ENCODE measurements around the gene TBC1D4. TPM values are rescaled to one million over a fixed set of nuclear protein-coding genes. Genes with fewer than 3 reads are reported as not detected.

TBC1D4 gene
- total RNA-seq, 2 donors from 2014 or later: 16.7 to 27.9 TPM

DNA sequence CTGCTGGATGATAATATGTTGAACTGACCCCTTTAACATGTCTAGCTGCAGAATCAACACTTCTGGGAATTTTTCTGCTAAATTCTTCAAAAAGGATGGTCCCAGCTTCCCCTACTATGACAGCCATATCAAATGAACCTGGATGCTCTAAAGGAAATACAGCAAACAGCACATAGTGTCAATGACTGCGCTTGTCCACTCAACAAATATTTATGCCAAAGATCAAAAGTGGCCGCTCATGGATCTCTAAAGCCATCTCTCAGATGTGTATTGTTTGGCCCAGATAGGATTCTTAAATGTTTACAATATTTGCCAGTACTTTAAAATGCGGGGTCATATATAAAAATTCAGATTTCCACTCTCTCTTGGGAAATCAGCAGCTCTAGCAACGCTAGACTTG is 3.3 kb downstream of the TBC1D4 start:
- TF ChIP-seq, protein P1, sequence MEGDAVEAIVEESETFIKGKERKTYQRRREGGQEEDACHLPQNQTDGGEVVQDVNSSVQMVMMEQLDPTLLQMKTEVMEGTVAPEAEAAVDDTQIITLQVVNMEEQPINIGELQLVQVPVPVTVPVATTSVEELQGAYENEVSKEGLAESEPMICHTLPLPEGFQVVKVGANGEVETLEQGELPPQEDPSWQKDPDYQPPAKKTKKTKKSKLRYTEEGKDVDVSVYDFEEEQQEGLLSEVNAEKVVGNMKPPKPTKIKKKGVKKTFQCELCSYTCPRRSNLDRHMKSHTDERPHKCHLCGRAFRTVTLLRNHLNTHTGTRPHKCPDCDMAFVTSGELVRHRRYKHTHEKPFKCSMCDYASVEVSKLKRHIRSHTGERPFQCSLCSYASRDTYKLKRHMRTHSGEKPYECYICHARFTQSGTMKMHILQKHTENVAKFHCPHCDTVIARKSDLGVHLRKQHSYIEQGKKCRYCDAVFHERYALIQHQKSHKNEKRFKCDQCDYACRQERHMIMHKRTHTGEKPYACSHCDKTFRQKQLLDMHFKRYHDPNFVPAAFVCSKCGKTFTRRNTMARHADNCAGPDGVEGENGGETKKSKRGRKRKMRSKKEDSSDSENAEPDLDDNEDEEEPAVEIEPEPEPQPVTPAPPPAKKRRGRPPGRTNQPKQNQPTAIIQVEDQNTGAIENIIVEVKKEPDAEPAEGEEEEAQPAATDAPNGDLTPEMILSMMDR (IDR thresholded peaks at IDR 0.05): no peak
- H3K27me3 ChIP-seq: no peaks in the 10 kb centered on the region
- no peak overlapping the region for H3K9ac ChIP-seq (ENCODE audit: low read depth in 2 of 2, low read length in 2 of 2)
- H3K36me3 ChIP-seq: no peaks in the 10 kb centered on the region
- no peaks in the 10 kb centered on the region for H3K9me3 ChIP-seq
- H3K27ac ChIP-seq: no peak overlapping the region
- H3K4me1 ChIP-seq: no peaks in the 10 kb centered on the region
- intact Hi-C loops (cut with DNase I): no loop called here
- no peak for DNase-seq
- H3K4me3 ChIP-seq: no peak overlapping the region

- Histone ChIP-seq H3K4me1 (no peaks in the 10 kb centered on the region), H3K9me3 (no peaks in the 10 kb centered on the region), H3K4me3 (no peak overlapping the region), H3K27ac (no peak overlapping the region), H3K27me3 (no peaks in the 10 kb centered on the region), H3K9ac (ENCODE audit: low read depth in 2 of 2, low read length in 2 of 2) (no peak overlapping the region), H3K36me3 (no peaks in the 10 kb centered on the region)
- TF ChIP-seq, protein P1 (IDR thresholded peaks at IDR 0.05): no peak
- DNase-seq: no peak
- intact Hi-C loops (cut with DNase I): no loop called here
Observed at GRCh38 chr13:75474956-75475355, 7.0 kb downstream of the TBC1D4 start.

DNA sequence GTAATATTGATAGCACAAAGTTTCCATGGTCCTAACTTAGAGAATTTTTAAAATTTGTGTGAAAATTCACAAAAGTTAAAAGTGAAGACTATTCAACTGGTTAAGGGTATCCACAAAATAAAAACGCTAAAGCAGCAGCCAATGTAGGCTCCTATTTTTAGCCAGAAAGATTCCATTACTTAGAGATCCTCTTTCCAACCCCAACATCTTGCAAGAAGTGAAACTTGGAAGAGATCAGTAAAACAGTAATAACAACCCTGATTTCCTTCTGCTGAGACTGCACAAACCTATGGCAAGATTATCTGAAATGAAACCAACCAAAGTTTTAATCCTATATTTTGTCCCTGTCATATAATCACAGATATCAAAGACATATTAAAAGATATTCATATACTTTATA is 8.5 kb downstream of the TBC1D4 start:
- H3K4me1 ChIP-seq: no peaks in the 10 kb centered on the region
- no peaks in the 10 kb centered on the region for H3K9me3 ChIP-seq
- no peaks in the 10 kb centered on the region for H3K27me3 ChIP-seq
- no peak overlapping the region for H3K27ac ChIP-seq
- no peak overlapping the region for H3K4me3 ChIP-seq
- DNase-seq: no peak
- H3K9ac ChIP-seq (ENCODE audit: low read depth in 2 of 2, low read length in 2 of 2): no peak overlapping the region
- TF ChIP-seq, protein P1 (IDR thresholded peaks at IDR 0.05): no peak
- intact Hi-C loops (cut with DNase I): no loop called here
- H3K36me3 ChIP-seq: no peaks in the 10 kb centered on the region

GRCh38 chr13:75470676-75471075 is 11.3 kb downstream of the TBC1D4 start:
- intact Hi-C loops (cut with DNase I): no loop called here
- no peaks in the 10 kb centered on the region for H3K27me3 ChIP-seq
- H3K27ac ChIP-seq: no peak overlapping the region
- no peaks in the 10 kb centered on the region for H3K4me1 ChIP-seq
- TF ChIP-seq, protein P1 (IDR thresholded peaks at IDR 0.05): no peak
- no peak overlapping the region for H3K4me3 ChIP-seq
- DNase-seq: no peak
- H3K36me3 ChIP-seq: no peaks in the 10 kb centered on the region
- no peaks in the 10 kb centered on the region for H3K9me3 ChIP-seq
- no peak overlapping the region for H3K9ac ChIP-seq (ENCODE audit: low read depth in 2 of 2, low read length in 2 of 2)

- intact Hi-C loops (cut with DNase I): no loop called here
- Histone ChIP-seq H3K4me3 (no peak overlapping the region), H3K27me3 (no peaks in the 10 kb centered on the region), H3K9me3 (no peaks in the 10 kb centered on the region), H3K36me3 (no peaks in the 10 kb centered on the region), H3K4me1 (no peaks in the 10 kb centered on the region), H3K27ac (no peak overlapping the region), H3K9ac (ENCODE audit: low read depth in 2 of 2, low read length in 2 of 2) (no peak overlapping the region)
- TF ChIP-seq, protein P1 (IDR thresholded peaks at IDR 0.05): no peak
- no peak for DNase-seq
Observed at GRCh38 chr13:75469047-75469446, 12.9 kb downstream of the TBC1D4 start.

DNA sequence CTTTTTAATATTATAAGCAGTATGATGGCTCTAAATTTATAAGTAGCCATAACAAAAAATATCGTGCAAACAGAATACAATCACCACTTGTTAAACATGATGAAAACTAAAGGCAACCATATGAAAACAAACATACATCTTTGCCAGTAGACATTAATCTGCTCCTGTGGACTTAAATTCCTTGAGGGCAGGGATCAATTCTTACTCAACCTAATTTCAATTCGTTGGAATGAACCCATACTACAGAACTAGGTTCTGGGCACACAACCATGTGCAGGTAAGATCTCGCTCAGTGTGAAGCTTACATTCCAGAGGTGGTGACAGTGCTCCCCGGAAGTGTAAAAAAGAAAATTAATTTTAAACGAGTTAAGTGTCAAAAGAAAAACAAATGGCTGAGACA is 13.4 kb downstream of the TBC1D4 start:
- no peak overlapping the region for H3K9ac ChIP-seq (ENCODE audit: low read depth in 2 of 2, low read length in 2 of 2)
- H3K36me3 ChIP-seq: no peaks in the 10 kb centered on the region
- H3K27me3 ChIP-seq: no peaks in the 10 kb centered on the region
- no peak overlapping the region for H3K4me3 ChIP-seq
- H3K9me3 ChIP-seq: no peaks in the 10 kb centered on the region
- TF ChIP-seq, protein P1 (IDR thresholded peaks at IDR 0.05): no peak
- intact Hi-C loops (cut with DNase I): no loop called here
- no peak for DNase-seq
- H3K4me1 ChIP-seq: no peaks in the 10 kb centered on the region
- no peak overlapping the region for H3K27ac ChIP-seq

Measured in colonic mucosa (tissue), 4 donors.